VCaP (cell line): ENCODE results near the gene HEXD.

Source experiments
- H3K27ac ChIP-seq: fragments of 450-650 bp; 2 replicates; pipeline ENCODE4 v1.5.1; 2017
- CTCF ChIP-seq: fragments of 450-650 bp; conservative IDR thresholded peaks from 2 replicates; pipeline ENCODE4 v1.5.1; 2017; ENCODE audit warnings: mild to moderate bottlenecking, moderate library complexity

The HEXD gene

GRCh38 chr17:82403662-82404660 is 14.2 kb upstream of the HEXD start:
- H3K27ac ChIP-seq = no peak overlapping the region
- no peak for TF ChIP-seq CTCF

- TF ChIP-seq CTCF = no peak
- H3K27ac ChIP-seq = no peak overlapping the region
These were observed 13.1 kb upstream of the HEXD start for GRCh38 chr17:82405051-82405450.

GRCh38 chr17:82406131-82406671 is 11.9 kb upstream of the HEXD start:
- H3K27ac ChIP-seq = no peak overlapping the region
- TF ChIP-seq CTCF = no peak

- no peak for TF ChIP-seq CTCF
- no peak overlapping the region for H3K27ac ChIP-seq
These were observed 10.9 kb upstream of the HEXD start for GRCh38 chr17:82407255-82407654.

GRCh38 chr17:82408288-82408937 is 9.7 kb upstream of the HEXD start:
- no peak for TF ChIP-seq CTCF
- H3K27ac ChIP-seq = no peak overlapping the region

- H3K27ac ChIP-seq = no peak overlapping the region
- no peak for TF ChIP-seq CTCF
These were observed 9.2 kb upstream of the HEXD start for GRCh38 chr17:82408938-82409318.

- no peak overlapping the region for H3K27ac ChIP-seq
- TF ChIP-seq CTCF = no peak
These were observed 8.0 kb upstream of the HEXD start for GRCh38 chr17:82410014-82410716.
